GM21367 (cell line): ENCODE data around the gene OSBPL3.

ENCODE experiments used
- ATAC-seq: cut with Tn5 transposase; IDR thresholded peaks from one replicate; pipeline ENCODE4 v1.9.1; 2021; ENCODE audit not compliant: unreplicated experiment

The OSBPL3 gene

DNA sequence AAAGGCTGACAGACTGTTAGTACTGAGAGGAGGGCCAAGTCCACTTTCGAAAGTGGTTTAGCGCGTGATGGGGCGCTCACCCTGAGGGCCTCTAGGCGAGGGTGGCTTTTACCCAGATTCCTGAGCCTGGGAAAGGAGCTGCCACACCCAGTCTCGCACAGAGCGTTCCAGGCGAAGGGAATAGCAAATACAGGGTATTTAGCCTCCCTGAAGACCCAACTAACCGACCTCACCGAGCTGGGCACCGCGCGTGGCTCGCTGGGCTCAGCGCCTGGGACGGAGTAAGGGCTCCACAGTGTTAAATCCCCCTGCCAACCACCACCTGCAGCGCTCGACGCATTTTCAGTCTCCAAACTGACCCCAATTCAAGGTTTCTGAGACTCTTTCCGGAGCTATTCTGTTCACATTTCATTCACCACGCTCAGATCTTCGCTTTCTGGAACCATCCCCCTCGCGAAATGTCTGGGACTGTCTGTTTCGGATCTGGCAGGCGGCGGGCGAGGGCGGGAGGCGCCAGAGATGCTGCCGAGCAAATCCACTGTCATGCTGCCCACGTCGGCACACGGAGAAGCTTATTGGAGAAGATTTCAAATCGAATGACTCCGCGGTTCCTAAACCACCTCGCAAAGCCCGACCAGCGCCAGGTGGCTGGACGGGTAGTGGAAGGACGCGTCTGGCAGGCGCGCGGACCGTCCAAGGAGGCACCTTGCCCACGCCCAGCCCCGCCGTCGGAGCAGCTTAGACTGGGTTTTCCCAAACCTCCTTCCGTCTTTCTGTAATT, 1.4 kb upstream of the OSBPL3 start:
- ATAC-seq: no peak

DNA sequence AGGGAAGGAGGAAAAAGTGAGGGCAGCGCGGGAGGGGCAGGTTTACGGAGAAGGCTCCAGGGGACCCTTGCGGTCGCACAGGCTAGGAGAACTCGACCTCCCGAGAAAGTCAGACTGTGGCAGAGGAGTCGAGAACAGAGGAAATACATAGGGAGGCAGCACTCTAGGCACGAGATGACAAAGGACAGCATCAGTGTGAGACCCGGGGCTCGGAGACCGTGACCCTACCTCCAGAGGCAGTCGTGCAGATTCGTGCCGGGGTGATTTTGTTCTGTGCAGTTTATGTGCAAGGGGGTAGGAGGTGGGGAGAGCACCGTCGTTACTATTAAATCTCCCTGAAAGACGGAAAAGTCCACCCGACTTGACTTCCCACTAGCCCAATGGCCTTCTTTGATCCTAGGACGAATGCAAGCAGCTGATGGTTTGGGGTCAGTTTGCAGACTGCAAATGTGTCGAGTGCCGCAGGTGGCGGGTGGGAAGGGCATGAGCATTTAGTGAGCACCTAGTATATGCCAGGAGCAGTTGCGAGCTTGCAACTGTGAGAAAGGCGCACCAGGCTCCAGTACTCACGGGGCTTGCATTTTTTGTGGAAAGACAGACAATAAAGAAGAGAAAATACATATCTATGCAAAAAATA, 674 bp upstream of the OSBPL3 start:
- ATAC-seq: peak; percentile 14

DNA sequence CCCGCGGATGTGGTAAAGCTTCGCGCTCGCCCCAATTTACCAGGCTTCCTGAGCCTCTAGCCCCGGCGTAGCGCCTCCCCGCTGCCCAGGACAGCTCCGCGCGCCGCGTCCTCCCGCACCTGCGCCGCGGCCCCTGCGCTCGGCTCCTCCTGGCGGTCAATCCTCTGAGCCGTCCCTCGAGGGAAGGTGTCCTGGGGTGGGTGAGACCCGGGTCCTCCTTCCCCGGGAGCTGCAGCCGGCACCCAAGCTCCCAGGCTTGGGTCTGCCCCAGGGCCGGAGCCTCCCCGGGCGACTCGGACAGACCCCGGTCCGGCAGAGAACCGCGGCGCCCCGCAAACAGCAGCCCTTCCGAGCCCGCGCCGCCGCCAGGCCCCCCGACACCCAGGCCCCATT, 512 bp downstream of the OSBPL3 start:
- peak; percentile 43 for ATAC-seq

DNA sequence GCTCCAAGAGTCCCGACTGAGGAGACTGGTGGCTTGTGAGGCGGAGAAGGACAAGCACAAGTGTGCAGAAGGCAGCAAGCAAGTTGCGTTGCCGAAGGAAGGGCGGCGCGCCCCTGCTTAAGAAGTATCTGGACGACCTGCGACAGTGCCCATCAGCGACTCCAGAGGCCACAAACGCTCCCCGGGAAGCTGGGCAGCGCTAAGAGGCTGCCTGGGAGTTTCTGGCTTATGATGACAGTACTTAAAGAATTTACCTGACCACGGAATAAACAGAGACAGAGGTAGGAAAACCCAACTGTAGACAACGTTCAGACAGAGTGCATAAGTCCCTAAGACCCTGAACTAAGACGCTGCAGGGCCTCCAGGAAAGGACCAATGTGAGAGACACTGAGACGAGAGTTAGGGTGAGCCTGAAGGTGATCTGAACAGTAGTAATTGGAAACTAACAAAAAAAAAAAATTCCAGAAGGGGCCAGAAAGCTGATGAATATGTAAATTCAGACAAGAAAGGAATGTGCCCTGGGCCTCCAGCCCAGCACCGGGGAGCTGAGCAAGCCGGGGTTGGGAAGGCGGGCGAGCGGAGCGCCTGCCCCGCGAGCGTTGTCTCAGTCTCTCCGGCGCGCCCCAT, 1.0 kb downstream of the OSBPL3 start:
- ATAC-seq: no peak

DNA sequence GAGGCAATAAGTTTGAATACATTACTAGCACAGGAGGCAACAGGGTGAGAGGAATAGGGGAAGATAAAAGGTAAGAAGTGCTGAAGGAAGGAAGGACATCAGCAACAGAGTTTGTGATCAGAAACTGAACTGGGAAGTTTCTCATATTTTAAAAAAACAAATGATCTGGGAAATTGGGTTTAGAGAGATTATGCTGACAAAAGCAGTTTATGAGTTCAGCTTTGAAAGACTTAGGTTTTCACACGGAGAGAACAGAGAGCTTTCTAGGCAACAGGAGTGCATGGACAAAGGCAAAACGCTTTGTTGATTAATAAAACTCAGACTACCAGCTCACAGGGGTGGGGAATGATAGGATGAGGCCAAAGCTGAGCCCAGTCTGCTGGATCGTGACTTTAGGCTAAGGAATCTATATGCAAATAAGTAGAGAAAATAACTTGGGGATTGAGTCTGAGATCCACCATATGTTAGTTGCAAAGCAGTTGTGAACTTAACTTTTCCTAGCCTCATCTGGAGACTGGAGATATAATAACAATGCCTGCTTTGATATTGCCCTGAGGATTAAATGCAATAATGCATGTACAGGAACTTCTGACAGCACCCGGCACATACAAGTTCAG, 4.2 kb downstream of the OSBPL3 start:
- no peak for ATAC-seq

DNA sequence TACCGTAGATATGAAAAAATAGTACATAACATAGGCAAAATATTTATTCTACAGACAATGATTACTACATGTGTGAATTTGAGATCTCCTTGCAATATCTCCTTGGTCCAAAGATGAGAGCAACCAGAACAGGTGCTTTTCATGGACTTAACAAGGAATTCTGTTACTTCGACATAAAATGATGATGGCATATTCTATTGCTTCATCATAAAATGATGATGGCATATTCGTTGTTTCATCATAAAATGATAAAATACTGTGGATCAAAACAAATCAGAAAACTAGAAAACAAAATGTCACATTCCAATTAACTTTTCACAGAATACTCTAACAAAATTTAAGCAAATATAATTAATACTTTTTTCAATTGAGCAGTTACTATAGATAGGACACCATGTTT, 4.8 kb downstream of the OSBPL3 start:
- ATAC-seq: no peak

DNA sequence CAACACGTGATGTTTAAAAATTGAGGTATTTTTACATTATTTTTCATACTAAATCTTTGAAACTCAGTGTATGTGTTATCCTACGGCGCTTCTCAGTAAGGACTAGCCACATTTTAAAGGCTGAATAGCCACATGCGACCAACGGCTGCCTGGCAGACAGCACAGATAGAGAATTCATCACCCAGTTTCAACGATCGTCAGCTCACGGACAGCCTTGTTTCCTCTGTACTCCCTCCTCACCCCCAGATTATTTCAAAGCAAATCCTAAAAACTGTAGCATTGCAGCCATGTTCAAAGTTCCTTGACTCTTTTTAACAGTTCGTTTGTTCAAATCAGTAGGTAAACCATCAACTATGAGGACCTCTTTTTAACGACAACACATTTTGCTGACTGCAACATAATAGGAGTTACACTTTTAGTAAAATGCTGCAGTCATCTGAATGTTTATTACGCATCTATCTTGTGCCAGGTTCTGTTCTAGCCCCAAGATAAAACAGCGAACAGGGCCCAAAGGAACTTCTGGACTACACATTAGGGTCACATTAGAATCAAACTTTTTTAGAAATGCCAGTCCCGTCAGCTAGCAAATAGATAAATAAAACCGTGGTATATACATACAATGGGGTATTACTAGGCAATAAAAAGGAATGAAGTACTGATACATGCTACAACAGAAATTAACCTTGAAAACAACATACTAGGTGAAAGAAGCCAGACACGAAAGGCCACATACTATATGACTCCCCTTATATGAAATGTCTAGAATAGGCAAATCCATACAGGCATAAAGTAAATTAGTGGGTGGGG, 5.7 kb downstream of the OSBPL3 start:
- no peak for ATAC-seq

DNA sequence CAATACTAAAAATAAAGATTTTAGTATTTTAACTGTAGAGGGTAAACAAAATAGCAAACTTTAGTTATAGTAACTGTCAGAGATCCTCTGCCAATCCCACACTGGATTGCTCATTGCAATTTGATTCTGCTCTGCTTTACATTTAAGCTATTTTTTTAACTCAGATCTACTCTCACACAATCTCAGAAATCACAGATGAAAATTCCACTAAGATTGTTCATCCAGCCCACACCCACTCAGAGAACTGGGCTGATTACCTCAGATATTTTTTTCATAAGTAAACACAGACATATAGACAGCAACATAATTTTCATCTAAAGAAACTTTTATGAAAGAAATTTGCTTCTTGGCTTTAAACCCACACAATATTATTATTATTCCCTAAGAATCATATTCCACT, 7.0 kb downstream of the OSBPL3 start:
- no peak for ATAC-seq

DNA sequence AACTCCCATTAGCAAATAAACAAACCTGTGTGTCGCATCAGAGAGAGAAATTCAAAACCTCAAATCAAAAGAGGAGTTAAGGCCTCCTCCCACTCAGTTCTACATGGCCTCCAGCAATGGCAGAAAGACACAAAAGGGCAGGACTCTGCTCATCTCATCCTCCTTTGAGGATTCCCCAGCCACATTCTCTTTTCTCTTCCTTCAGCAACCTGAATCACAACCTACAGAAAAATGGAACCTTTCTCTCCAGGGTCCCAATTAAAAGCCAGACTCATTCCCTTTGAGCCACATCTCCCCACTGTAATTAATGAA, 7.9 kb downstream of the OSBPL3 start:
- ATAC-seq: no peak

DNA sequence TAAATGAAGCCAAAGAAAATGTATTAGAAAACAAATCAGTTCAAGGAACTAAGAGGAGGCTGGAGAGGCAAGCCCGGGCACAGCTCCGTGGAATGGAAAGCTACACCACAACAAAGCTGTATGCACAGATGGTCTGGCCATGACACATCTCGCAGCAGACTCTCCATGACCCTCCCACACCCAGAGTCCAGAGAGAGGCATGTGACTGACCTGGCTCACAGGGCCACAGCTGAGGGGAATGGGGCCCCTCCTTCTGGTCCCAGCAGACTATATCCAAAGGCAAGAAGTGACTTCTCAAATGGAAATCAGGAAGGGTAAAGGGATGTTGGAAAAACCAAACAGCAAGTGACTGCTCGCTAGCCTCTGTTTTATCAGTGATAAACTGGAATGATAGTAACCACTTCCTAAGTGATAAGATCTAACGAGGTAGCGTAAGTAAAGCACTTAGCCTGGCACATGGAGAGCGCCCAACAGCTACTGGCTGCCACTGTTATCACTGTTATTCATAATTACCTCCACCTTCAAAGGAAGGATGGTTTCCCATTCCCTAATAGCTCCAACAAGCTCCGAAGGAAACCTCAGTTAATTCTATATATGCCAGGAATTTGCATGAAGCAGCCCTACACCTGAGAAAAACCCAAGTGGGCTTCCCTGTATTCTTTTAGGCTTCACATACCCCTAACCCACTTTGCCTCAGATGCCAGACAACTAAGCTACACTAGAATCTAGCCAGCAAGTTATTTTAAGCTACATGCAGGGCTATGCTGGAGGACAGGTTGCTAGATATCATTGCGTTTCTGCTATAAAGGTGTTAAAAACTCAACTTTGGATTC, 8.4 kb downstream of the OSBPL3 start:
- no peak for ATAC-seq

DNA sequence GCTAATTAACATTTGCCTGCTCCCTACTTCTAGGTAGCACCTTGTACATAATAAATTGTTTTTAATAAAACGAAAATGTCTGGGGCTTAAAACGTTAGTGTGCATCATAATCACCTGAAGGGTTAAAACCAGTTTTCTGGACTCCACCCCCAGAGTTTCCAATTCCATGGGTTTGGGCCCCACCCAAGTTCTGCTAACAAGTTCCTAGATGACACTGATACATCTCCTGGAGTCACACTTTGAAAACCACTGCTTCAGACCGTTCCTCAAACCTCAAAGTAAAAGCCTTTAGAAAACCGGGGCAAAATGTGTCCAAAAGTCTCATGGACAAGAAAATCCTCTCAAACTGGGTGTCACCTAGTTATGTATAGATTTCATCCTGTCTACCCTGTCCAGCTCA, 9.3 kb downstream of the OSBPL3 start:
- ATAC-seq: no peak

DNA sequence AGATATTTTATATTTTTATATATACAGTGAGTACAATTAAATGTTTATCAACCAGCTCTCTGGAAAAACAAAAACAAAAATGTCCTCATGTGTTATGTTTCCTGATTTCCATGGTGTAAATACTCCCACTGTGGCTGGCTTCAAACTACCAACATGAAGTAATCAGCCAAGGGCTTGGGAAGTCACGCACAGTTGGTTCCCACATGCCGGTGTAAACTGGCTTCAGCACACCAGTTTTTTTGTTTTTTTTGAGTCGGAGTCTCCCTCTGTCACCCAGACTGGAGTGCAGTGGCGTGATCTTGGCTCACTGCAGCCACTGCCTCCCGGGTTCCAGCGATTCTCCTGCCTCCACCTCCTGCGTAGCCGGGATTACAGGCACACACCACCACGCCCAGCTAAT, 11.8 kb downstream of the OSBPL3 start:
- no peak for ATAC-seq

DNA sequence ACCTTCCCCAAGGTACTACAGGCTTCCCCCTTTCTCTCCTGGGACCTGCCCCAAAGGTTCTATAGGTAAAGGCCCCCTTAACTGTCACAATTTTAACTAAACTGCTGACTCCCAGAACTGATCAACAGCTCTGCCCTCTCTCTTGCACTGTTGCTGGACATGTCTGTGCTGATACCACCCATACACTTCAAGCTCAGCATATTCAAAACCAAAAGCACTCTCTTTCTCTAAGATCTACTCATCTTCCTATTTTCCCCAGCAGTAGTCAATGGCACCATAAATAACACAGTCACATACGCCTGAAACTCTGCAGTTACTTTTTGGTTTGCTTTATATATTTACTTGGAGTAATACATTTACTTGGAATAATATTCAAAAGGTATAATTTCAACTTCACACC, 12.3 kb downstream of the OSBPL3 start:
- ATAC-seq: no peak

DNA sequence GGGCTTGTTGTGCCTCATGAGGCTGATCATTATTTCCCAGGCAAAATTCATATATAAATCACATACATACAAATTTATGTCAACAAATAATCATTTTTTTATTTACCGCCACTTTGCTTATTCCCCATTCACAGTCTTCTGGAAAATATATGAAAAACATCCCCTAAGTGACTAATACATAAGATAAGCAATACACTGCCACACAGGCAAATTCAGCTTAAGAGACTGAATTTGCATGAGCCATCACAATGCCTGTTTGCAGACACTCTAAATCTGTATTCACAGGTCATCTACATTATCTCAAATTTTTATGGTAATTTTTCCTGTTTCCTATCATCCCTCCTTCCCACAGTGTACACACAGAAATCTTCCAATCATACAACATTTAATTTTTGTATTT, 13.2 kb downstream of the OSBPL3 start:
- no peak for ATAC-seq

DNA sequence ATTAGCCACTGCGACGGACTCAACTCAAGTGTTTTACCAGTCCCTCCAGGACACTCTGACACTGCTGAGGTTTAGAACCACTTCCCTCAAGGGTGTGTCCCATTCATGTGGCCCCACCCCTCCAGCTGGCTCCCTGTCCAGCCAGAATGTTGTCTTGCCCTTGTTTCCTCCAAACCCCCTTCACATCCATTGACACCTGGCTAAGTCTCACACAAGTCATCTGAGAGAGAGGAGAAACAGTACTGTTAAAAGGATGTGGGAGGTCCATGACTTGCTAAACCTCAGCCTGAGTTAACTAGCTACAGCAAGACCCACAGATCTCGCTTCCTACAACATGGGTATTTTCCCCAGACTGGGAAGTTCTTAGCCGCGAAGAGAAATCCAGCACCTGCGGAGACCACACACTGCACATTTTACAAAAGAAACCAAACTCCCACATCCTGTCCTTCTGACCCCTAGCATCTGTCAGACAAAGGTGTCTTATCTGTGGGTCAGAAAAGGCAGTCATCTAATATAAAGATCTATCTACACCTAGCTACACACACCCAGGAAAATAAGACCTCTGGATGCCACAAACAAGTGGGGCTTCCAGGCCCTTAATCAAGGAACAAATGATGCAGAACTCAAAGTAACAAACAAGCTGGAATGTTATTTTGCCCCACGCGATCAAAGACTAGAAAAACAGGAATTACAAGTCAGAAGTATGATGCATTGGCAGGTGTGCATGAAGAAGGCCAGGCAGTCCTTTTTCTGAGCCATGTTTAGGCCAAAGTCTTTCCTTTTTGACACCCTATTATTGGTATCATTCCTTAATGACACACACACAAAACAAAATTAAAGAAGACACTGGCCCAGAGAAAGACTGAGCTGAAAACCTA, 13.9 kb downstream of the OSBPL3 start:
- peak; percentile 74 for ATAC-seq

DNA sequence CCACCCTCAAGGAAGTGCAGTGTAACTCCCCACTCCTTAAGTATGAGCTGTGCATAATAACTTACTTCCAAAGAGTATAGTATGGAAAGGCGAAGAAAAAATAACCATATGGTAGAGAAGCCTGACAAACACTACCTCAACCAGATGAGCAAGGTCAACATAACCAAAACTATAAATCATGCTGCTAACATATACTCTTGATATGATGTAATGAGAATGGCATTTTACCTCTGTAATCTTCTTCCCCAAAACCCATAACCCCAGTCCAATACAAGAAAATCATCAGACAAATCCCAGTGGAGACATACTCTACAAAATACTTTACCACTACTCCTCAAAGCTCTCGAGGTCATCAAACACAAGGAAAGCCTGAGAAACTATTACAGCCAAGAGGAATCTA, 15.8 kb downstream of the OSBPL3 start:
- ATAC-seq: no peak

DNA sequence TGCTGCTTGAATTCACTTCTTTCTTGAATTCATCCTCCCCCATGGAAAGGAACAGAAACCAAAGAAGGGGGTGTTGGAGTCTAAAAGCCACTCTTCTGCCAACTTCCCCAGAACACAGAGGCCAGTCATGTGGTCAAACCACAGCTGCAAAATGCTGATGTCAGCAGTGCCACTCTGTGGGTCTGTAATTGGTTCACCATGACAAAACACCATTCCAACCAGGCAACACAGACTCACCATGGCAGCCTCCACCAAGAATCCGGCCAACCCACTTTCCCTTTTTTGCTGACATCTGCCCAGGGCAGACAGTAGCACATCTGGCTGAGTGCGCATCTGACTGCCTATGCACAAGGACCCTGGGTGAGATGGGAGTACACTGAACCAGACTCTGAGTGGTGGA, 16.8 kb downstream of the OSBPL3 start:
- peak; percentile 32 for ATAC-seq

DNA sequence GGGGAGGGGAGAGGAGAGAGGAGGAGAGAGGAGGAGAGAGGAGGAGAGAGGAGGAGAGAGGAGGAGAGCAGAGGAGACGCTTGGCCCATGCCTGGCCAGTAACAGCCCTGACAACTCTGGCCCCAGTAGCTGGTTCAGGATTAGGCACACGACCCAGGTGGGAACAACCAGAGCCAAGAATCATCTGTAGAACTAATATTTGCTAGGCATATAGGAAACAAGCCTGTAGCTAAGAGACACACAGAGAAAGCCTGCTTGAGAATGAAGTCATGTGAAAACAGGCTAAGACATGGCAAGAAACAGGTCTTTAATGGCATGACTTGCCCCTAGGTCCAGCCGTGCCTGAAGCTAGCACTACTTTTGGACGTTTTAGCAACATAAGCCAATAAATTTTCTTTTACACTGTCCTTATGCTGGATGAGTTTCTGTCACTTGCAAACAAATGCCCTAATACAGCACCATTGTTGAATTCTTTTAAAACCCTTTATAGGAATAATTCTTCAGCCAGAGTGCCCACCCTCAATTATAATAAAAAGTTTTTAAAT, 17.5 kb downstream of the OSBPL3 start:
- no peak for ATAC-seq
